ENCODE measurements around the gene IL22RA1.

Gene IL22RA1

DNA sequence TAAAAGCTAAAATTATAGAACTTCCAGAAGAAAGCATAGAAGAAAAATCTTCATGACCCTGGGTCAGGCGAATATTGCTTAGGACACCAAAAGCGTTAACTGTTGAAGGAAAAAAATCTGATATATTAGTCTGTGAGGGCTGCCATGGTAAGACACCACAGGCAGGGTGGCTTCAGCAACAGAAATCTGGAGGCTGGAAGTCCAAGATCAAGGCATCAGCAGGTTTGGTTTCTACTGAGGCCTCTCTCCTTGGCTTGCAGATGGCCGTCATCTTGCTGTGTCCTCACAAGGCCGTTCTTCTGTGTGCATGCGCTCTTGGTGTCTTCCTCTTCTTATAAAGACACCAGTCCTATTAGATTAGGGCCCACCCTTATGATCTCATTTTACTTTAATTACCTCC, 29.7 kb upstream of the IL22RA1 start:
- no peak for TF ChIP-seq CTCF (conservative IDR thresholded peaks at IDR 0.05; ENCODE audit: low read depth, low read length)
- H4K20me1 ChIP-seq (ENCODE audit: insufficient read depth), result no peaks in the 10 kb centered on the region
- no peaks in the 10 kb centered on the region for H3K36me3 ChIP-seq (ENCODE audit: insufficient read depth)
- no peak overlapping the region for H3K4me3 ChIP-seq (IDR thresholded peaks at IDR 0.05; ENCODE audit: insufficient read depth, low read depth, low read length)
- no peaks in the 10 kb centered on the region for H3K4me1 ChIP-seq (ENCODE audit: low read depth, poor library complexity, severe bottlenecking)
- H3K9ac ChIP-seq, result no peak overlapping the region
- no peaks in the 10 kb centered on the region for H3K27me3 ChIP-seq (ENCODE audit: insufficient read depth, low read depth)
- no peak overlapping the region for H3K4me2 ChIP-seq
- H3K79me2 ChIP-seq (ENCODE audit: insufficient read depth, low read depth), result no peaks in the 10 kb centered on the region
- H2AFZ ChIP-seq (ENCODE audit: low read depth), result no peak overlapping the region
- H3K27ac ChIP-seq, result no peak overlapping the region

DNA sequence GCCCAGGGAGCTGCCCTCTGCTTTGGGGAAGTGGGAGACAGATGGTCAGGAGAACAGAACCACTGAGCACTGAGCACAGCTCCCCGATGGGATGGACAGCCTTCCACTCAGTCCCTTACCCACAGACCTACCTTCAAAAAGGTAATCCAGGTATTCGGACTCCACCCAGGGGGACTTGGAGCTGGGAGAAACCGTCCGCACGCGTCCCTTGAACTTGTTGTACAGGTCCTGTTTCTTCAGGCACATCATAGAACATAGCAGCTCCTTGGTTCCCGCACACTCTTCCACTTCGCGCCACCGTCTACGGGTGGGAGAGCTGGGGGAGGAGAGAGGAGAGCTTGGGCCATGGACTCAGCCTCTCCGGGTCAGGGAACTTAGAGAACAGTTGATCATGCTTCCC, 26.3 kb upstream of the IL22RA1 start:
- Histone ChIP-seq H3K27me3 (ENCODE audit: insufficient read depth, low read depth) (no peaks in the 10 kb centered on the region), H3K79me2 (ENCODE audit: insufficient read depth, low read depth) (no peaks in the 10 kb centered on the region), H2AFZ (ENCODE audit: low read depth) (no peak overlapping the region), H3K36me3 (ENCODE audit: insufficient read depth) (no peaks in the 10 kb centered on the region), H3K4me3 (IDR thresholded peaks at IDR 0.05; ENCODE audit: insufficient read depth, low read depth, low read length) (no peak overlapping the region), H3K4me1 (ENCODE audit: low read depth, poor library complexity, severe bottlenecking) (no peaks in the 10 kb centered on the region), H3K27ac (no peak overlapping the region), H4K20me1 (ENCODE audit: insufficient read depth) (no peaks in the 10 kb centered on the region), H3K4me2 (no peak overlapping the region), H3K9ac (no peak overlapping the region)
- no peak for TF ChIP-seq CTCF (conservative IDR thresholded peaks at IDR 0.05; ENCODE audit: low read depth, low read length)

DNA sequence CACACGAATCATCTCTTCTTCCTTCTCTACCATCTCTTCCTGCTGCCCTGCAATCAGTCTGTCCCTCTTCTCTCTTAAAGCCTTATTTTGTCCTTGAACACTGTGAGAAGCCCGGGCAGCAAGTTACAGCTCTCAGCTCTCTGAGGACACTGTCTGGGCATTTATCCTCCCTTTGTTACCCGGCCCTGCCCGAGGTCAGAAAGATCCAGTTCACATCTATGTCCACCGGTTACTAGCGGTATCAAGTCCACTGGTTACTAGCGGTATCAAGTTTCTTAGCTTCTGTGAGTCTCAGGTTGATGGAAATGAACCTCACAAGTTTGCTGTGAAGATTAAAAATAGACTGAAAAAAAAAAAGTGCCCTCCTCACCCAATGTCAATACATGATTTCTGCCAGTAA, 25.3 kb upstream of the IL22RA1 start:
- no peaks in the 10 kb centered on the region for H3K4me1 ChIP-seq (ENCODE audit: low read depth, poor library complexity, severe bottlenecking)
- no peaks in the 10 kb centered on the region for H3K27me3 ChIP-seq (ENCODE audit: insufficient read depth, low read depth)
- TF ChIP-seq CTCF (conservative IDR thresholded peaks at IDR 0.05; ENCODE audit: low read depth, low read length), result no peak
- no peaks in the 10 kb centered on the region for H3K36me3 ChIP-seq (ENCODE audit: insufficient read depth)
- H3K4me3 ChIP-seq (IDR thresholded peaks at IDR 0.05; ENCODE audit: insufficient read depth, low read depth, low read length), result no peak overlapping the region
- H3K4me2 ChIP-seq, result no peak overlapping the region
- no peak overlapping the region for H3K27ac ChIP-seq
- H2AFZ ChIP-seq (ENCODE audit: low read depth), result no peak overlapping the region
- H3K79me2 ChIP-seq (ENCODE audit: insufficient read depth, low read depth), result no peaks in the 10 kb centered on the region
- no peak overlapping the region for H3K9ac ChIP-seq
- no peaks in the 10 kb centered on the region for H4K20me1 ChIP-seq (ENCODE audit: insufficient read depth)

DNA sequence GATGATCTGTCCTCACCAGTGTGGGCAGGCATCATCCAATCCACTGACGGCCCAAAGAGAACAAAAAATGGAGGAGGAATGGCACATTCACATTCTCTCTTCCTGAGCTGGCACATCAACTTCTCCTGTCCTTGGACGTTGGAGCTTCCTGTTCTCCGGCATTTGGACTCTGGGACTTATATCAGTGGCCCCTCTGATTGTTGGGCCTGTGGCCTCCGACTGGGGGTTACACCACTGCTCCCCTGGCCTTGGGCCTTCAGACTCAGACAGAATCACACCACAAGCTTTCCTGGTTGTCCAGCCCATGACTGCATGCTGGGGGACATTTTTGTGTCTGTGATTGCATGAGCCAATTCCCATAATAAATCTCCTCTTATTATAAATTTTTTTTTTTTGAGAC, 24.1 kb upstream of the IL22RA1 start:
- no peak overlapping the region for H3K4me3 ChIP-seq (IDR thresholded peaks at IDR 0.05; ENCODE audit: insufficient read depth, low read depth, low read length)
- H3K4me2 ChIP-seq, result no peak overlapping the region
- H3K27me3 ChIP-seq (ENCODE audit: insufficient read depth, low read depth), result no peaks in the 10 kb centered on the region
- H3K4me1 ChIP-seq (ENCODE audit: low read depth, poor library complexity, severe bottlenecking), result no peaks in the 10 kb centered on the region
- no peak overlapping the region for H3K27ac ChIP-seq
- no peaks in the 10 kb centered on the region for H4K20me1 ChIP-seq (ENCODE audit: insufficient read depth)
- H2AFZ ChIP-seq (ENCODE audit: low read depth), result no peak overlapping the region
- H3K36me3 ChIP-seq (ENCODE audit: insufficient read depth), result no peaks in the 10 kb centered on the region
- H3K9ac ChIP-seq, result no peak overlapping the region
- no peak for TF ChIP-seq CTCF (conservative IDR thresholded peaks at IDR 0.05; ENCODE audit: low read depth, low read length)
- no peaks in the 10 kb centered on the region for H3K79me2 ChIP-seq (ENCODE audit: insufficient read depth, low read depth)

DNA sequence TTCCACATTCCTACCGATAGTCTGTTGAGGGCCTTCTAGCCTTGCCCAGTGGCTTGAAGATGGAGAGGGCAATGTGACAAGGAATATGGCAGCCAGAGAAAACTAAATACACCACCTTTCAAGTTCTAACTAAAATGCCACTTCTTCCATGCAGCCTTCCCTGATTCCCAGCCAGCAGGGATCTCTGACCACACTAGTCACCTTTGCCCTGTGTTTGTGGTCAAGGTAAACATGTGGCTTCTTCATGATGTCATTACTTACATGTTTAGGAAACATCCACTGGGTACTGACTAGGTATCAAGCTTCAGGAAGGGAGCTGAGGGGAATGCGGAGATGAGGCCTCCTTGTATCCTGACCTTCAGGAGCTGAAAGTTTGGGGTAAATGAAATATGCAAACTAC, 22.6 kb upstream of the IL22RA1 start:
- Histone ChIP-seq H3K27ac (no peak overlapping the region), H3K4me3 (IDR thresholded peaks at IDR 0.05; ENCODE audit: insufficient read depth, low read depth, low read length) (no peak overlapping the region), H3K4me1 (ENCODE audit: low read depth, poor library complexity, severe bottlenecking) (no peaks in the 10 kb centered on the region), H4K20me1 (ENCODE audit: insufficient read depth) (no peaks in the 10 kb centered on the region), H3K9ac (no peak overlapping the region), H3K36me3 (ENCODE audit: insufficient read depth) (no peaks in the 10 kb centered on the region), H3K27me3 (ENCODE audit: insufficient read depth, low read depth) (no peaks in the 10 kb centered on the region), H3K79me2 (ENCODE audit: insufficient read depth, low read depth) (no peaks in the 10 kb centered on the region), H3K4me2 (no peak overlapping the region), H2AFZ (ENCODE audit: low read depth) (no peak overlapping the region)
- no peak for TF ChIP-seq CTCF (conservative IDR thresholded peaks at IDR 0.05; ENCODE audit: low read depth, low read length)

Measured in KMS-11 (cell line).